Kidney epithelial cell (primary cell): ENCODE measurements around the gene ARHGEF12. TPM values are rescaled to one million over a fixed set of nuclear protein-coding genes. Genes with fewer than 3 reads are reported as not detected.

Experiments
- DNase-seq: peaks from one replicate; pipeline ENCODE4 v3.0.0-alpha.2; 2010; ENCODE audit warnings: low read depth
- H3K27me3 ChIP-seq: 2 replicates; pipeline ENCODE4 v1.6.0; 2011; ENCODE audit warnings: low read length; ENCODE audit not compliant: control insufficient read depth, insufficient read depth
- H3K36me3 ChIP-seq: 2 replicates; pipeline ENCODE4 v1.5.1; 2011; ENCODE audit warnings: low read length; ENCODE audit not compliant: control insufficient read depth, insufficient read depth
- H3K4me3 ChIP-seq: 2 replicates; pipeline ENCODE4 v1.5.1; 2011; ENCODE audit warnings: low read depth, mild to moderate bottlenecking, control low read depth, low read length
- CTCF ChIP-seq: IDR thresholded peaks from 2 replicates; pipeline ENCODE4 v1.5.1; 2011; ENCODE audit warnings: mild to moderate bottlenecking, moderate library complexity, low read length, control low read depth, inconsistent platforms; ENCODE audit not compliant: insufficient read depth, poor library complexity, severe bottlenecking
- total RNA-seq: library from RNA; depleted of rRNA; stranded (reverse); fragments of >200 nt; gene quantifications from 2 replicates; pipeline ENCODE4 v1.2.3, GENCODE V29; 2015

ARHGEF12 gene
- total RNA-seq, 1 donor from 2014 or later, result 54.7 TPM

- DNase-seq, result no peak
- no peak for TF ChIP-seq CTCF
- no peaks in the 10 kb centered on the region for H3K27me3 ChIP-seq
- H3K4me3 ChIP-seq, result no peak overlapping the region
- H3K36me3 ChIP-seq, result no peaks in the 10 kb centered on the region
Observed at GRCh38 chr11:120398132-120398531, 61.9 kb downstream of the ARHGEF12 start.

GRCh38 chr11:120399307-120399706 is 63.1 kb downstream of the ARHGEF12 start:
- no peaks in the 10 kb centered on the region for H3K36me3 ChIP-seq
- no peak for TF ChIP-seq CTCF
- DNase-seq, result no peak
- H3K4me3 ChIP-seq, result no peak overlapping the region
- H3K27me3 ChIP-seq, result no peaks in the 10 kb centered on the region

GRCh38 chr11:120400564-120401364 is 64.6 kb downstream of the ARHGEF12 start:
- H3K4me3 ChIP-seq, result peak overlapping the region; percentile 27
- H3K36me3 ChIP-seq, result no peaks in the 10 kb centered on the region
- no peaks in the 10 kb centered on the region for H3K27me3 ChIP-seq
- no peak for TF ChIP-seq CTCF
- peak; percentile 96 for DNase-seq

DNA sequence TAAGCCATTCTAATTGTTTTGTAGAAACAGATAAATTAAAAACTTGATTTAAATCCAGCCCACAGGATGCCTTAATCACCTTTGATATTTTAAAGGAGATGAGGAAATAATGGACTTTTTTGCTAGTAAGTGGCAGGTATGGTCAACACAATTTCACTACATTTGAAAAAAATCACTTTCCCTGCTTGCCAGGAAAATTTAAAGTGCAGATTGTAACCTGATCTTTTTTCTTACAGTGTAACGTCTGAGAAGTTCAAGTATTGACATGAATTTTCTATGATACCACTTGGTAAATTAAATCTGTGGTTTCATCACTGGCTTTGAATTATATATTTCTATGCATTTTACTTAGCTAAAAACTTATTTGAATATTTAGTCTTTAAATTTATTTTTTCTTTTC is 65.3 kb downstream of the ARHGEF12 start:
- no peak for DNase-seq
- Histone ChIP-seq H3K4me3 (peak overlapping the region; percentile 27), H3K27me3 (no peaks in the 10 kb centered on the region), H3K36me3 (no peaks in the 10 kb centered on the region)
- no peak for TF ChIP-seq CTCF

- Histone ChIP-seq H3K36me3 (no peaks in the 10 kb centered on the region), H3K27me3 (no peaks in the 10 kb centered on the region), H3K4me3 (no peak overlapping the region)
- no peak for DNase-seq
- TF ChIP-seq CTCF, result no peak
Observed at GRCh38 chr11:120403966-120404365, 67.8 kb downstream of the ARHGEF12 start.

- Histone ChIP-seq H3K4me3 (no peak overlapping the region), H3K27me3 (no peaks in the 10 kb centered on the region), H3K36me3 (no peaks in the 10 kb centered on the region)
- no peak for TF ChIP-seq CTCF
- no peak for DNase-seq
Observed at GRCh38 chr11:120404495-120404894, 68.3 kb downstream of the ARHGEF12 start.
